MM.1S (cell line): ENCODE data around the gene RHBDL2.
"Not testable (repeated sequence)": the region's sequence is repeated elsewhere in the genome, so short reads cannot be mapped to it uniquely, and the experiment has no call there.

Source experiments
- DNase-seq: peaks from one replicate; pipeline ENCODE4 v3.0.0-alpha.2; 2015
- H2AFZ ChIP-seq: fragments of 300-600 bp; sonication (generic); 2 replicates; pipeline ENCODE4 v1.6.0; 2016; ENCODE audit warnings: antibody characterized with exemption, low read length
- H3F3A ChIP-seq: fragments of 300-600 bp; sonication (generic); 2 replicates; pipeline ENCODE4 v1.6.1; 2016; ENCODE audit warnings: mild to moderate bottlenecking, antibody characterized with exemption, low read length, moderate library complexity, mixed read lengths; ENCODE audit not compliant: insufficient read depth
- H3K27ac ChIP-seq: fragments of 300-600 bp; sonication (generic); 2 replicates; pipeline ENCODE4 v1.5.1; 2016; ENCODE audit warnings: mild to moderate bottlenecking, low read length
- H3K27me3 ChIP-seq: fragments of 300-600 bp; sonication (generic); replicated peaks from 2 replicates; pipeline ENCODE4 v1.6.0; 2016; ENCODE audit warnings: low read length; ENCODE audit not compliant: insufficient read depth
- H3K36me3 ChIP-seq: fragments of 300-600 bp; sonication (generic); replicated peaks from 2 replicates; pipeline ENCODE4 v1.6.1; 2016; ENCODE audit warnings: mild to moderate bottlenecking, low read length, mixed read lengths; ENCODE audit not compliant: insufficient read depth
- H3K4me1 ChIP-seq: fragments of 300-600 bp; sonication (generic); 2 replicates; pipeline ENCODE4 v1.6.1; 2016; ENCODE audit warnings: low read length, mixed read lengths
- H3K4me2 ChIP-seq: fragments of 300-600 bp; sonication (generic); 2 replicates; pipeline ENCODE4 v1.6.0; 2016; ENCODE audit warnings: low read depth, low read length
- H3K4me3 ChIP-seq: fragments of 300-600 bp; sonication (generic); 2 replicates; pipeline ENCODE4 v1.5.1; 2016; ENCODE audit warnings: low read length, mixed read lengths
- H3K79me2 ChIP-seq: fragments of 300-600 bp; sonication (generic); 2 replicates; pipeline ENCODE4 v1.6.1; 2016; ENCODE audit warnings: mixed run types, low read length, mixed read lengths
- H3K9ac ChIP-seq: fragments of 300-600 bp; sonication (generic); 2 replicates; pipeline ENCODE4 v1.6.1; 2016; ENCODE audit warnings: low read length, mixed read lengths
- H3K9me2 ChIP-seq: fragments of 300-600 bp; sonication (generic); replicated peaks from 2 replicates; pipeline ENCODE4 v1.6.1; 2016; ENCODE audit warnings: mild to moderate bottlenecking, low read length, mixed read lengths; ENCODE audit not compliant: insufficient read depth
- H3K9me3 ChIP-seq: fragments of 300-600 bp; sonication (generic); replicated peaks from 2 replicates; pipeline ENCODE4 v1.6.1; 2016; ENCODE audit warnings: mild to moderate bottlenecking, low read length, mixed read lengths; ENCODE audit not compliant: insufficient read depth
- H4K20me1 ChIP-seq: fragments of 300-600 bp; sonication (generic); 2 replicates; pipeline ENCODE4 v1.6.1; 2016; ENCODE audit warnings: mild to moderate bottlenecking, low read length, moderate library complexity, mixed read lengths; ENCODE audit not compliant: insufficient read depth
- CTCF ChIP-seq: fragments of 300-600 bp; sonication (generic); IDR thresholded peaks from 2 replicates; pipeline ENCODE4 v1.5.1; 2016; ENCODE audit warnings: antibody characterized with exemption, low read length, mixed read lengths
- EZH2 ChIP-seq: fragments of 300-600 bp; sonication (generic); optimal IDR thresholded peaks from 2 replicates; pipeline ENCODE3; 2017; ENCODE audit warnings: low read depth, mild to moderate bottlenecking, antibody characterized with exemption, low read length, mixed read lengths
- EZH2phosphoT487 ChIP-seq: fragments of 300-600 bp; sonication (generic); IDR thresholded peaks from 2 replicates; pipeline ENCODE4 v1.6.1; 2018; ENCODE audit warnings: antibody characterized with exemption, low read length

Gene RHBDL2

DNA sequence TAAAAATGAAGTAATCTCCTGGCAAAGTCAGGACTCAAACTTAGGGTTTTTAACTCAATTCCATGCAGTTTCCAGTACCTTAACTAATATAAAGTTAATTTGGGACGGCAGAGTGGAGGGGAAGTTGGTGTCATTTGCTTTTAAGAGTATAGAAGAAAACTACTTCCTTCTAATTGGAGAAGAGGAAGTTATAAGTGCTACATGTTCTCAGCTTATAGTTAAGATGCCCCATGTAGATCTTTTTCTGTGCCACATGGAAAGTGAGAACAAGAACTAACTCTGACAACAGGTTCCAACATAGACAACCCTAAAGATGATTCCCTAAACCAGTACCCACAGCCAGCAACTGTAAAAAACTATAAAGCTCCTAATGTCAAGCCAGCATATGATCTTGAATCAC lies 93.6 kb downstream of the RHBDL2 start:
- no peaks in the 10 kb centered on the region for H4K20me1 ChIP-seq
- no peaks in the 10 kb centered on the region for H3K9me2 ChIP-seq
- no peaks in the 10 kb centered on the region for H3F3A ChIP-seq
- no peak overlapping the region for H3K27ac ChIP-seq
- no peaks in the 10 kb centered on the region for H3K27me3 ChIP-seq
- no peak overlapping the region for H3K4me2 ChIP-seq
- H3K4me3 ChIP-seq: no peak overlapping the region
- TF ChIP-seq CTCF: no peak
- no peak for TF ChIP-seq EZH2phosphoT487
- TF ChIP-seq EZH2: no peak
- no peaks in the 10 kb centered on the region for H3K9me3 ChIP-seq
- H3K9ac ChIP-seq: no peak overlapping the region
- no peak overlapping the region for H2AFZ ChIP-seq
- peaks cover 10% of the 10 kb centered on the region for H3K79me2 ChIP-seq
- H3K4me1 ChIP-seq: no peaks in the 10 kb centered on the region
- DNase-seq: no peak
- H3K36me3 ChIP-seq: 0 out of 2 replicates have a peak, but pooled peaks cover 11% of the 10 kb centered on the region

DNA sequence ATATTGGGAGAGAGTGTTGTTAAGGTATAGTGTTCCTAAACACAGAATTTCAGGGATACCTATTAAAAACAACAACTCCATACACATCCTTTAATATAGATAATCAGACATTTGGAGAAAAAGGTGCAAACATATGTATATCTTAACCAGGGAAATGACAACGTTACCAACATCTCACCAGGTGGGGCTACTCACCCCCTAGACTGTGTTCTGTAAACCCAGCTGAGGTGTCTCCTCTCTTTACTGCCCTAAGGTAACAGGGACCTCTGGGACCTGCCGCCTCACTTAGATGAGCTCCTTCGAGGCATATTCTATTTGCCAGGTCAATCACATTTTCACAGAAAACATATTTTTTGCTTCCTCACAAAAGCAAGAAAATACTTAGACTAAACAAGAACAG lies 95.4 kb downstream of the RHBDL2 start:
- no peaks in the 10 kb centered on the region for H3K9me2 ChIP-seq
- no peak overlapping the region for H3K4me3 ChIP-seq
- no peak overlapping the region for H3K9ac ChIP-seq
- H3K27me3 ChIP-seq: no peaks in the 10 kb centered on the region
- H2AFZ ChIP-seq: no peak overlapping the region
- DNase-seq: no peak
- H3K4me2 ChIP-seq: no peak overlapping the region
- peaks cover 5% of the 10 kb centered on the region; the same call in 1 of the 2 replicates for H3K79me2 ChIP-seq
- no peak overlapping the region for H3K27ac ChIP-seq
- no peaks in the 10 kb centered on the region for H4K20me1 ChIP-seq
- no peak for TF ChIP-seq EZH2phosphoT487
- TF ChIP-seq EZH2: no peak
- no peak for TF ChIP-seq CTCF
- no peaks in the 10 kb centered on the region; the same call in 1 of the 2 replicates for H3F3A ChIP-seq
- H3K36me3 ChIP-seq: 0 out of 2 replicates have a peak, but pooled peaks cover 4% of the 10 kb centered on the region
- H3K9me3 ChIP-seq: no peaks in the 10 kb centered on the region
- no peaks in the 10 kb centered on the region for H3K4me1 ChIP-seq

GRCh38 chr1:38845088-38845487 lies 96.5 kb downstream of the RHBDL2 start:
- not testable (repeated sequence) for H3K4me2 ChIP-seq, DNase-seq, H3K9me3 ChIP-seq, H3K4me3 ChIP-seq, H3K36me3 ChIP-seq, H3K27me3 ChIP-seq, H3K9ac ChIP-seq, H3K4me1 ChIP-seq, H3K27ac ChIP-seq, H2AFZ ChIP-seq, H3F3A ChIP-seq, H3K79me2 ChIP-seq, H3K9me2 ChIP-seq, H4K20me1 ChIP-seq

DNA sequence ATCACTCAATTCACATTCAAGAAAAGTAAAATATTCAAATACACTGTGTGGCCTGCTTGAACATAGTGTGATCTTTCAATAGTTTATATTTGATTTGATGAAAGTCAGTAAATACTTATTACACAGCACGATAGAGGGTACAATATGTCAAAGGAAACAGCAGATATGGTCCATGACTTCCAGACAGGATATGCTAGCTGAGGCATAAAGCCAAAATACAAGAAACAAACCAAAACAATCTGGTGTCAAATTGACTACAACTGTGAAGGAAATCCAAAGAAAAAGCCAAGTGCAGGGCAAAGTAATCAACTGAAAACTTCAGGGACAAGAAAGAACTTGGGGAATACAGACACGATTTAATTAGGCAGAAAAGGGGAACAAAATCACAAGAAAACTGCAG lies 101.3 kb downstream of the RHBDL2 start:
- no peak for DNase-seq

More for the DNA sequence above, 101.3 kb downstream of the RHBDL2 start:
- Histone ChIP-seq H3K27ac (no peak overlapping the region), H3K27me3 (no peaks in the 10 kb centered on the region), H3K9me2 (no peaks in the 10 kb centered on the region), H2AFZ (no peak overlapping the region), H3K79me2 (no peaks in the 10 kb centered on the region), H3K9me3 (no peaks in the 10 kb centered on the region), H4K20me1 (no peaks in the 10 kb centered on the region), H3K4me1 (no peaks in the 10 kb centered on the region), H3K4me3 (no peak overlapping the region), H3K9ac (no peak overlapping the region), H3F3A (peaks cover 9% of the 10 kb centered on the region; the same call in 1 of the 2 replicates), H3K36me3 (no peaks in the 10 kb centered on the region), H3K4me2 (no peak overlapping the region)
- TF ChIP-seq EZH2 (no peak), CTCF (no peak), EZH2phosphoT487 (no peak)
